H9 (cell line): ENCODE results near the gene IL16. TPM values are rescaled to one million over a fixed set of nuclear protein-coding genes. Genes with fewer than 3 reads are reported as not detected.

Source experiments
- DNase-seq: peaks from one replicate; pipeline ENCODE4 v3.0.0-alpha.2; 2017
- H2AFZ ChIP-seq: one replicate; pipeline ENCODE4 v1.6.1; 2013; ENCODE audit warnings: mild to moderate bottlenecking, low read length, control low read depth, moderate library complexity
- H2AK5ac ChIP-seq: 2 replicates; pipeline ENCODE4 v1.6.1; 2013; ENCODE audit warnings: low read length, control low read depth, mixed read lengths; ENCODE audit not compliant: insufficient read length
- H2BK120ac ChIP-seq: one replicate; pipeline ENCODE4 v1.6.1; 2013; ENCODE audit warnings: low read depth, mild to moderate bottlenecking, low read length, control low read depth, inconsistent platforms; ENCODE audit not compliant: poor library complexity, severe bottlenecking
- H2BK12ac ChIP-seq: 2 replicates; pipeline ENCODE4 v1.6.1; 2013; ENCODE audit warnings: low read length, control low read depth, mixed read lengths, low read depth; ENCODE audit not compliant: insufficient read length
- H2BK15ac ChIP-seq: 2 replicates; pipeline ENCODE4 v1.6.1; 2013; ENCODE audit warnings: low read depth, low read length, control low read depth
- H2BK20ac ChIP-seq: one replicate; pipeline ENCODE4 v1.6.1; 2013; ENCODE audit warnings: low read depth, mild to moderate bottlenecking, low read length, control low read depth, inconsistent platforms; ENCODE audit not compliant: poor library complexity, severe bottlenecking
- H2BK5ac ChIP-seq: 2 replicates; pipeline ENCODE4 v1.6.1; 2013; ENCODE audit warnings: low read length, control low read depth, mixed read lengths; ENCODE audit not compliant: insufficient read length
- H3K14ac ChIP-seq: 2 replicates; pipeline ENCODE4 v1.6.1; 2013; ENCODE audit warnings: low read length, control low read depth; ENCODE audit not compliant: insufficient read depth
- H3K18ac ChIP-seq: 2 replicates; pipeline ENCODE4 v1.6.1; 2013; ENCODE audit warnings: low read depth, mild to moderate bottlenecking, mixed read lengths, low read length, control low read depth; ENCODE audit not compliant: insufficient read length
- H3K23ac ChIP-seq: 2 replicates; pipeline ENCODE4 v1.6.1; 2013; ENCODE audit warnings: low read length, control low read depth, mixed read lengths, low read depth; ENCODE audit not compliant: insufficient read length
- H3K23me2 ChIP-seq: 2 replicates; pipeline ENCODE4 v1.6.1; 2013; ENCODE audit warnings: low read depth, mild to moderate bottlenecking, mixed read lengths, low read length, control low read depth; ENCODE audit not compliant: insufficient read length, poor library complexity, severe bottlenecking
- H3K27ac ChIP-seq: 2 replicates; pipeline ENCODE4 v1.5.1; 2013; ENCODE audit warnings: low read length, control low read depth, mixed read lengths, low read depth; ENCODE audit not compliant: insufficient read length
- H3K27me3 ChIP-seq: 2 replicates; pipeline ENCODE4 v1.6.1; 2013; ENCODE audit warnings: low read length, control low read depth, inconsistent platforms; ENCODE audit not compliant: insufficient read depth
- H3K4ac ChIP-seq: 2 replicates; pipeline ENCODE4 v1.6.1; 2013; ENCODE audit warnings: low read depth, mild to moderate bottlenecking, control low read depth, inconsistent platforms, low read length, moderate library complexity
- H3K4me1 ChIP-seq: 2 replicates; pipeline ENCODE4 v1.6.1; 2013; ENCODE audit warnings: low read length, control low read depth, inconsistent platforms; ENCODE audit not compliant: insufficient read depth
- H3K4me2 ChIP-seq: 2 replicates; pipeline ENCODE4 v1.6.1; 2013; ENCODE audit warnings: low read length, control low read depth, mixed read lengths; ENCODE audit not compliant: insufficient read length, insufficient read depth
- H3K56ac ChIP-seq: 2 replicates; pipeline ENCODE4 v1.6.1; 2013; ENCODE audit warnings: low read depth, mild to moderate bottlenecking, mixed read lengths, low read length, control low read depth; ENCODE audit not compliant: insufficient read length
- H3K79me1 ChIP-seq: 2 replicates; pipeline ENCODE4 v1.6.1; 2013; ENCODE audit warnings: low read depth, mild to moderate bottlenecking, moderate library complexity, low read length, control low read depth, inconsistent platforms; ENCODE audit not compliant: insufficient read depth, poor library complexity, severe bottlenecking
- H3K79me2 ChIP-seq: 2 replicates; pipeline ENCODE4 v1.6.1; 2013; ENCODE audit warnings: low read length, control low read depth, inconsistent platforms; ENCODE audit not compliant: insufficient read depth
- H3K9ac ChIP-seq: 2 replicates; pipeline ENCODE4 v1.6.1; 2013; ENCODE audit warnings: low read length, control low read depth, mixed read lengths; ENCODE audit not compliant: insufficient read length; ENCODE audit errors: extremely low read depth
- H3K9me3 ChIP-seq: one replicate; pipeline ENCODE4 v1.6.1; 2013; ENCODE audit warnings: low read depth, low read length, inconsistent platforms; ENCODE audit not compliant: control insufficient read depth
- H3T11ph ChIP-seq: one replicate; pipeline ENCODE4 v1.6.1; 2013; ENCODE audit warnings: mild to moderate bottlenecking, low read length, control low read depth, inconsistent platforms
- H4K20me1 ChIP-seq: one replicate; pipeline ENCODE4 v1.6.1; 2013; ENCODE audit not compliant: control insufficient read depth, insufficient read length, insufficient read depth
- H4K5ac ChIP-seq: 2 replicates; pipeline ENCODE4 v1.6.1; 2013; ENCODE audit warnings: low read depth, mild to moderate bottlenecking, mixed read lengths, low read length, control low read depth; ENCODE audit not compliant: insufficient read length
- H4K8ac ChIP-seq: replicated peaks from 2 replicates; pipeline ENCODE4 v1.6.1; 2013; ENCODE audit warnings: low read length, control low read depth, mixed read lengths, low read depth; ENCODE audit not compliant: insufficient read length
- H4K91ac ChIP-seq: 2 replicates; pipeline ENCODE4 v1.6.1; 2013; ENCODE audit warnings: low read depth, mild to moderate bottlenecking, moderate library complexity, mixed read lengths, low read length, control low read depth; ENCODE audit not compliant: insufficient read length
- H3K27ac Mint-ChIP-seq, 3 experiments: 2 replicates in 2 of 3; 3 replicates in 1 of 3; pipeline ENCODE4 v1.8.0; 2020 to 2021; ENCODE audit warnings: mixed read lengths in 3 of 3, mild to moderate bottlenecking in 1 of 3, moderate library complexity in 1 of 3
- H3K27me3 Mint-ChIP-seq: 2 replicates; pipeline ENCODE4 v1.8.0; 2021; ENCODE audit warnings: low read depth, mild to moderate bottlenecking, moderate library complexity, mixed read lengths
- H3K36me3 Mint-ChIP-seq, 3 experiments: 2 replicates in 2 of 3; 3 replicates in 1 of 3; pipeline ENCODE4 v1.8.0; 2020 to 2021; ENCODE audit warnings: low read depth in 3 of 3, mixed read lengths in 3 of 3; ENCODE audit not compliant: insufficient read depth in 1 of 3
- H3K4me1 Mint-ChIP-seq, 2 experiments: 2 replicates each; pipeline ENCODE4 v1.8.0; 2020; ENCODE audit warnings: mixed read lengths in 2 of 2
- H3K4me3 Mint-ChIP-seq, 2 experiments: 2 replicates in 1 of 2; 3 replicates in 1 of 2; pipeline ENCODE4 v1.8.0; 2020 to 2021; ENCODE audit warnings: mild to moderate bottlenecking in 2 of 2, mixed read lengths in 2 of 2, moderate library complexity in 1 of 2
- H3K9me3 Mint-ChIP-seq, 2 experiments: 2 replicates in 1 of 2; 3 replicates in 1 of 2; pipeline ENCODE4 v1.8.0; 2020; ENCODE audit warnings: mild to moderate bottlenecking in 2 of 2, mixed read lengths in 2 of 2, moderate library complexity in 1 of 2
- WGBS: extraction: QIAGEN DNeasy Blood & Tissue Kit; methylation state at CpG from one replicate; pipeline ENCODE4 v1.1.7; 2013; ENCODE audit warnings: missing lambda C conversion rate, low lambda C conversion rate, mixed read lengths; ENCODE audit not compliant: insufficient read length; ENCODE audit errors: extremely low coverage; 5-methylcytosine and 5-hydroxymethylcytosine counted together
- total RNA-seq: library from RNA; stranded (reverse); gene quantifications from 2 replicates; pipeline ENCODE4 v1.2.1, GENCODE V29; 2021
- TF ChIP-seq, protein P1 (sequence below): fragments of 200-600 bp; sonication (generic); conservative IDR thresholded peaks from 3 replicates; pipeline ENCODE4 v1.8.0; 2021; ENCODE audit warnings: antibody characterized with exemption, mild to moderate bottlenecking

Gene IL16
- total RNA-seq, 1 experiment from 2014 or later: 0.28 TPM

- H3K9me3 ChIP-seq: no peaks in the 10 kb centered on the region
- H3K23ac ChIP-seq: no peak overlapping the region
- H2AK5ac ChIP-seq: no peak overlapping the region
- no peaks in the 10 kb centered on the region for H3K79me1 ChIP-seq
- no peak overlapping the region for H2BK120ac ChIP-seq
- TF ChIP-seq, protein P1, sequence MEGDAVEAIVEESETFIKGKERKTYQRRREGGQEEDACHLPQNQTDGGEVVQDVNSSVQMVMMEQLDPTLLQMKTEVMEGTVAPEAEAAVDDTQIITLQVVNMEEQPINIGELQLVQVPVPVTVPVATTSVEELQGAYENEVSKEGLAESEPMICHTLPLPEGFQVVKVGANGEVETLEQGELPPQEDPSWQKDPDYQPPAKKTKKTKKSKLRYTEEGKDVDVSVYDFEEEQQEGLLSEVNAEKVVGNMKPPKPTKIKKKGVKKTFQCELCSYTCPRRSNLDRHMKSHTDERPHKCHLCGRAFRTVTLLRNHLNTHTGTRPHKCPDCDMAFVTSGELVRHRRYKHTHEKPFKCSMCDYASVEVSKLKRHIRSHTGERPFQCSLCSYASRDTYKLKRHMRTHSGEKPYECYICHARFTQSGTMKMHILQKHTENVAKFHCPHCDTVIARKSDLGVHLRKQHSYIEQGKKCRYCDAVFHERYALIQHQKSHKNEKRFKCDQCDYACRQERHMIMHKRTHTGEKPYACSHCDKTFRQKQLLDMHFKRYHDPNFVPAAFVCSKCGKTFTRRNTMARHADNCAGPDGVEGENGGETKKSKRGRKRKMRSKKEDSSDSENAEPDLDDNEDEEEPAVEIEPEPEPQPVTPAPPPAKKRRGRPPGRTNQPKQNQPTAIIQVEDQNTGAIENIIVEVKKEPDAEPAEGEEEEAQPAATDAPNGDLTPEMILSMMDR: no peak
- H3K14ac ChIP-seq: no peak overlapping the region
- no peak overlapping the region for H3K9ac ChIP-seq
- H3K56ac ChIP-seq: no peak overlapping the region
- no peaks in the 10 kb centered on the region for H3K23me2 ChIP-seq
- H3K27me3 Mint-ChIP-seq: peaks cover 5% of the 10 kb centered on the region
- 0 out of 4 replicates have a peak, but pooled peaks cover 0 to 3% of the 10 kb centered on the region in 2 experiments for H3K4me1 Mint-ChIP-seq
- DNase-seq: no peak
- no peak overlapping the region for H3K27ac ChIP-seq
- H2BK20ac ChIP-seq: no peak overlapping the region
- no peak overlapping the region for H3K18ac ChIP-seq
- H2BK5ac ChIP-seq: no peak overlapping the region
- H3K27me3 ChIP-seq: no peaks in the 10 kb centered on the region
- no peak overlapping the region for H4K91ac ChIP-seq
- peak overlapping the region; percentile 77 for H2AFZ ChIP-seq
- no CpG with 5 or more reads among the region's 4 CpGs for WGBS
- H3K27ac Mint-ChIP-seq: no peak overlapping the region
- no peaks in the 10 kb centered on the region for H3K4me1 ChIP-seq
- no peaks in the 10 kb centered on the region for H4K20me1 ChIP-seq
- H3T11ph ChIP-seq: no peak overlapping the region
- no peak overlapping the region for H3K4me3 Mint-ChIP-seq
- no peak overlapping the region for H3K4me2 ChIP-seq
- H3K9me3 Mint-ChIP-seq: no peaks in the 10 kb centered on the region
- H3K79me2 ChIP-seq: no peaks in the 10 kb centered on the region
- no peak overlapping the region for H3K4ac ChIP-seq
- H3K36me3 Mint-ChIP-seq: no peaks in the 10 kb centered on the region
- no peak overlapping the region for H2BK12ac ChIP-seq
- H4K8ac ChIP-seq: no peak overlapping the region
- no peak overlapping the region for H2BK15ac ChIP-seq
- H4K5ac ChIP-seq: no peak overlapping the region
Measured at GRCh38 chr15:81259760-81260298, 63.1 kb downstream of the IL16 start.
